GM08714 (cell line): ENCODE results near the gene KDM6B.
"Not testable (repeated sequence)": the region's sequence is repeated elsewhere in the genome, so short reads cannot be mapped to it uniquely, and the experiment has no call there.

Experiments used
- H3K4me3 ChIP-seq: fragments of 200-500 bp; sonication (Bioruptor generic); 2 replicates; pipeline ENCODE4 v1.5.1; 2014; ENCODE audit warnings: mild to moderate bottlenecking, low read length, inconsistent platforms
- ZNF274 ChIP-seq: IDR thresholded peaks from 2 replicates; pipeline ENCODE4 v1.6.1; 2012; ENCODE audit warnings: mild to moderate bottlenecking, low read depth, low read length

Gene KDM6B, protein sequence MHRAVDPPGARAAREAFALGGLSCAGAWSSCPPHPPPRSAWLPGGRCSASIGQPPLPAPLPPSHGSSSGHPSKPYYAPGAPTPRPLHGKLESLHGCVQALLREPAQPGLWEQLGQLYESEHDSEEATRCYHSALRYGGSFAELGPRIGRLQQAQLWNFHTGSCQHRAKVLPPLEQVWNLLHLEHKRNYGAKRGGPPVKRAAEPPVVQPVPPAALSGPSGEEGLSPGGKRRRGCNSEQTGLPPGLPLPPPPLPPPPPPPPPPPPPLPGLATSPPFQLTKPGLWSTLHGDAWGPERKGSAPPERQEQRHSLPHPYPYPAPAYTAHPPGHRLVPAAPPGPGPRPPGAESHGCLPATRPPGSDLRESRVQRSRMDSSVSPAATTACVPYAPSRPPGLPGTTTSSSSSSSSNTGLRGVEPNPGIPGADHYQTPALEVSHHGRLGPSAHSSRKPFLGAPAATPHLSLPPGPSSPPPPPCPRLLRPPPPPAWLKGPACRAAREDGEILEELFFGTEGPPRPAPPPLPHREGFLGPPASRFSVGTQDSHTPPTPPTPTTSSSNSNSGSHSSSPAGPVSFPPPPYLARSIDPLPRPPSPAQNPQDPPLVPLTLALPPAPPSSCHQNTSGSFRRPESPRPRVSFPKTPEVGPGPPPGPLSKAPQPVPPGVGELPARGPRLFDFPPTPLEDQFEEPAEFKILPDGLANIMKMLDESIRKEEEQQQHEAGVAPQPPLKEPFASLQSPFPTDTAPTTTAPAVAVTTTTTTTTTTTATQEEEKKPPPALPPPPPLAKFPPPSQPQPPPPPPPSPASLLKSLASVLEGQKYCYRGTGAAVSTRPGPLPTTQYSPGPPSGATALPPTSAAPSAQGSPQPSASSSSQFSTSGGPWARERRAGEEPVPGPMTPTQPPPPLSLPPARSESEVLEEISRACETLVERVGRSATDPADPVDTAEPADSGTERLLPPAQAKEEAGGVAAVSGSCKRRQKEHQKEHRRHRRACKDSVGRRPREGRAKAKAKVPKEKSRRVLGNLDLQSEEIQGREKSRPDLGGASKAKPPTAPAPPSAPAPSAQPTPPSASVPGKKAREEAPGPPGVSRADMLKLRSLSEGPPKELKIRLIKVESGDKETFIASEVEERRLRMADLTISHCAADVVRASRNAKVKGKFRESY (N-terminal part only)

GRCh38 chr17:7833795-7834541, at the start of gene KDM6B:
KDM6B (plus strand) TSS chr17:7834217; CDS start chr17:7845555, 11,338 bp downstream.
- TF ChIP-seq ZNF274 = no peak

GRCh38 chr17:7786866-7787265, 47.2 kb upstream of the KDM6B start:
- no peak overlapping the region for H3K4me3 ChIP-seq
- TF ChIP-seq ZNF274 = no peak

More at GRCh38 chr17:7833795-7834541, at the start of gene KDM6B:
- peak within 1 kb of the TSS; percentile 65 for H3K4me3 ChIP-seq

GRCh38 chr17:7789131-7789530, 44.9 kb upstream of the KDM6B start:
- no peak for TF ChIP-seq ZNF274
- no peak overlapping the region for H3K4me3 ChIP-seq

GRCh38 chr17:7790150-7790549, 43.9 kb upstream of the KDM6B start:
- H3K4me3 ChIP-seq = no peak overlapping the region
- no peak for TF ChIP-seq ZNF274

GRCh38 chr17:7792611-7793010, 41.4 kb upstream of the KDM6B start:
- no peak for TF ChIP-seq ZNF274
- H3K4me3 ChIP-seq = no peak overlapping the region

- no peak for TF ChIP-seq ZNF274
- no peak overlapping the region for H3K4me3 ChIP-seq
These were observed 39.8 kb upstream of the KDM6B start for GRCh38 chr17:7794075-7794663.

DNA sequence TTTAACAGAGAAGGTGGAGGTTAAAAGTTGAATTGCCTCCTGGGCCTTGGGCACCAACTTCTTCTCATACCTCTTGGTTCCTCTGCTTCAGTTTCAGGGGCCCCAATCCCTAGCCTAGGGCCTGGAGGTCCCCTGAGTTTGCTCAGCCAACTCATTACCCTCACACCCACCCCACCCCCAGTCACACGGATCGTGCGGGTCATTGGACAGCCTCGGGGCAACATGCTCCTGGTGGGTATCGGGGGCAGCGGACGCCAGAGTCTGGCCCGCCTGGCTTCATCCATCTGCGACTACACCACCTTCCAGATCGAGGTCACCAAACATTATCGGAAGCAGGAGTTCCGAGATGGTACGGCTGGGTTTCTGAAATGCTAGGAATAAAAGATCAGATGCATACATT, 36.0 kb upstream of the KDM6B start:
- no peak for TF ChIP-seq ZNF274
- no peak overlapping the region for H3K4me3 ChIP-seq

- TF ChIP-seq ZNF274 = no peak
- H3K4me3 ChIP-seq = no peak overlapping the region
These were observed 35.2 kb upstream of the KDM6B start for GRCh38 chr17:7798839-7799238.

DNA sequence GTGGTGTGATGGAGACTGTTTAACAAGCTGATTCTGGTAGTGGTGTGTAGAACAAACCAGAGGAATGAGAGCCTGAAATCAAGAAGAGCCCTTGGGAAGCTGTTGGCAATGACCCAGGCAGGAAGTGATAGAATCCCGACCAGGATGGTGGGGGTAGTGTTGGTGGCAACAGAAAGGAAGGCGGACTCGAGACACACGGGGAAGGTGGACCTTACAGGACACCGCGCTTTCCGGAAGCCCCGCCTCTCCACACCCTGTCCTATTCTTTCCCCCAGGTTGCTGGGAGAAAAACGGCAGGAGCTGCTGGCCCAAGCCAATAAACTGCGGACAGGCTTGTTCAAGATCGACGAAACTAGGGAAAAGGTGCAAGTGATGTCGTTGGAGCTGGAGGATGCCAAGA, 30.0 kb upstream of the KDM6B start:
- H3K4me3 ChIP-seq = no peak overlapping the region
- TF ChIP-seq ZNF274 = no peak

GRCh38 chr17:7806587-7806986, 27.4 kb upstream of the KDM6B start:
- H3K4me3 ChIP-seq = no peak overlapping the region
- no peak for TF ChIP-seq ZNF274

- TF ChIP-seq ZNF274 = no peak
These were observed 26.8 kb upstream of the KDM6B start for GRCh38 chr17:7807206-7807605.

DNA sequence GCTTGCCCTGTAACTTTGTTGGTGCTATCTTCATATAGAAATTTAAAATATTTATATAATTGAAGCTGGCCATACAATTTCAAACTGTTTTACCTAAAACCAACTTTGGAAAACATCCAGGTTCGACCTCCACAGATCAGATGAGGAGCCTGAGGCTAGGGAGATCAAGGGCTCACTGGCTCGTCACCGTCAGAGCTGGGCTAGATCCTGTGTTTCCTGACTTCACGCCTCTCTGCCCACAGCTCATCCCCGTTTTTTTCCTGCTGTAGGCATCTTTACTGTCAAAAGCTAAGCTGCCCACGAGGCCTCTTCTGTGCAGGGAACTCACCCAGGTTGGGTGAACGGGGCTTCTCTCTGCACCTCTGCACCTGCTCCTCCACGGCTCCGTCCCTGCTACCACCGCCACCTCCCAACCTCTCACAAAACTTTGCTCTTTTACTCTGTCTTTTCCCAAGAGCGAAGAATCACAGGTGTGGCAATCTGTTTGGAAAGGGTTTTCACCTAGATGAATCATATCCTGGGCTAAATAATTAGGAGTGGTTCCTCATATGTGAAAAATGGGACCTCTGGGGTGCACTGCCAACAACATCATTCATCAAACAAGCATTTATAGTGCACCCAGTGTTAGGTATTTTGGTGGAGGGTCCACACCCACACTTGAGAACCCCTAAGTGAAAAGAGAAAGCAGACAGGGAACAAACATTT, 24.8 kb upstream of the KDM6B start:
- H3K4me3 ChIP-seq = no peak overlapping the region
- TF ChIP-seq ZNF274 = no peak

More at GRCh38 chr17:7807206-7807605, 26.8 kb upstream of the KDM6B start:
- no peak overlapping the region for H3K4me3 ChIP-seq

- H3K4me3 ChIP-seq = not testable (repeated sequence)
These were observed 24.1 kb upstream of the KDM6B start for GRCh38 chr17:7809791-7810343.
